IPS-18c (cell line): ENCODE measurements around the gene KLC4.
"Not testable (repeated sequence)": the region's sequence is repeated elsewhere in the genome, so short reads cannot be mapped to it uniquely, and the experiment has no call there.

Source experiments
- H3K4me3 ChIP-seq: 2 replicates; pipeline ENCODE4 v1.7.0; 2013; ENCODE audit warnings: low read depth, mild to moderate bottlenecking, low read length, moderate library complexity; ENCODE audit not compliant: insufficient read depth
- H3K9me3 ChIP-seq: one replicate; pipeline ENCODE4 v1.6.1; 2013; ENCODE audit warnings: mild to moderate bottlenecking, low read length, moderate library complexity; ENCODE audit not compliant: control insufficient read depth, insufficient read depth

Gene KLC4

DNA sequence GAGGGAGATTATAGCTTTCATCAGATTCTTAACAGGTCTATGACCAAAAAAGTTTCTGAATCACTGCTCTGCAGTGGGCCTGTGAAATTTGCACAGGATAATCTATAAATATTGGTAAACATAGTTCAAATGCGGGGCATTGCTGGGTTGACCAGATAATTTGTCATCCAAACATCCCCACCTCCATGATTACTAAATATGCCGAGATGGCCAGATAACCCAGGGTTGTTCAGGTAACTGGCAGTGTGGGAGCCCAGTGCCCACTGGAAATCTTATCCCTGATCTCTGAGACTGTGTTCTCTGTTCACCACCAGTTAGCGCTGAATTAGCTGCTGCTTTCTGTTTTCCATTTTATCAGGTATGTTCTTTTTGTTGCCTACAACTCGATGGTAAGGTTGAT lies 38.1 kb downstream of the KLC4 start:
- Histone ChIP-seq H3K4me3 (no peak overlapping the region), H3K9me3 (no peaks in the 10 kb centered on the region)

GRCh38 chr6:43101497-43101896 lies 42.1 kb downstream of the KLC4 start:
- no peak overlapping the region for H3K4me3 ChIP-seq
- no peaks in the 10 kb centered on the region for H3K9me3 ChIP-seq

DNA sequence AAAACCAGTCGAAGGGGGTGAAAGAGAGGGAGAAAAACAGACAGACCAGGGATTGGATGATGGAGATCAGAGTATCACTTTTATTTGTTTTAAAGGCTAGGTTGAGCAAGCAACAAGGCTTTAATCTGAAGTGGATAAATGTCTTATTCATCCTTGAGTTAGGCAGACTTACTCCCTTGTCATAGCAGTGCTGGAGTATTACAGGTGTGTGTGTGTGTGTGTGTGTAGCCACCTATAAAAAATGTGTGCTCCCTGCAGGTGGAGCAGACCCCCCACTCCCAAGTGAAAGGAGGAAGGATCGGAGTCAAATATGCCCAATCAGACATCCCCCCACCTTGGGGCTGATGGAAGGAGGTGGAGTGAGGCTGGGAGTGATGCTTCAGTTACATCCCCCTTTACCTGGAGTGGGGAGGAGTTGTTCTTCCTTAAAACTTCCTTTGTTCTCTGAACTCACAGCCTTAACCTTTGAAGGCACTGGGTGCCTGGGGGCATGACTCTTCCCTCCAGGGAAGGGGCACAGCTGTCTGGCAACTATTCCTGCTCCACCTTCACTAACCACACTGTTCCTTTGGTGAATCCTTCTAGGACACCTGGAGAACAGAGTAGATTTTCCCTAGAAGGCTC lies 43.9 kb downstream of the KLC4 start:
- no peaks in the 10 kb centered on the region for H3K9me3 ChIP-seq
- no peak overlapping the region for H3K4me3 ChIP-seq

GRCh38 chr6:43105538-43106222 lies 46.2 kb downstream of the KLC4 start:
- Histone ChIP-seq H3K4me3 (no peak overlapping the region), H3K9me3 (no peaks in the 10 kb centered on the region)

GRCh38 chr6:43107344-43108062 lies 48.1 kb downstream of the KLC4 start:
- Histone ChIP-seq H3K4me3 (no peak overlapping the region), H3K9me3 (no peaks in the 10 kb centered on the region)

GRCh38 chr6:43113431-43114260 lies 54.2 kb downstream of the KLC4 start:
- Histone ChIP-seq H3K9me3 (no peaks in the 10 kb centered on the region), H3K4me3 (no peak overlapping the region)

DNA sequence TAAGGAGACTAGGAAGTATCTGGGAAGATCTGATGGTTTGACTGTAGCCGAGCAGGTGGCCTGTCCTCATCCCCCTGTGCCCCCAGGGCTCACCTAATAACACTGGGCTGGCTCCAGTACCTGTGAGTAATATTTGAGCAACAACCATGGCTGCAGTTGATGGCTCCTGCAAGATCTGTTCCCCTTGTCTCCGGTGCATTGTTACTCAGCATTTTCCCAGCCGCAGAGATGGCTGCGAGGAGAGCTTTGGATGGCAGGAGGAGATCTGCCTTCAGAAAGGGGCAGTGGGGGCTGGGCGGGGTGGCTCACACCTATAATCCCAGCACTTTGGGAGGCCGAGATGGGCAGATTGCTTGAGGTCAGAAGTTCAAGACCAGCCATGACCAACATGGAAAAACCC lies 55.9 kb downstream of the KLC4 start:
- no peak overlapping the region for H3K4me3 ChIP-seq

DNA sequence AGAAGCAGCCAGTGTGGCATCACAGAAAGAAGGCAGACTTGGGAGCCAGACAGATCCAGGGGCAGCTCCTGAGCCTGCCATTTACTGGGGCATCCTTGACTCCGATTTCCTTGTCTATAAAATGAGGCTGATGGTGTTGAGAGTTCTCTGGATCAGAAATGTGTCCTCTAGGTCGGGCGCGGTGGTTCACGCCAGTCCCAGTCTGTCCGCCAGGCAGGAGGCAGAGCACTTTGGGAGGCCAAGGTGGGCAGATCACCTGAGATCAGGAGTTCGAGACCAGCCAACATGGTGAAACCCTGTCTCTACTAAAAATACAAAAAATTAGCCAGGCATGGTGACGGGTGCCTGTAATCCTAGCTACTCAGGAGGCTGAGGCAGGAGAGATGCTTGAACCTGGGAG lies 58.0 kb downstream of the KLC4 start:
- not testable (repeated sequence) for H3K9me3 ChIP-seq

More for the DNA sequence above, 55.9 kb downstream of the KLC4 start:
- H3K9me3 ChIP-seq = no peaks in the 10 kb centered on the region

DNA sequence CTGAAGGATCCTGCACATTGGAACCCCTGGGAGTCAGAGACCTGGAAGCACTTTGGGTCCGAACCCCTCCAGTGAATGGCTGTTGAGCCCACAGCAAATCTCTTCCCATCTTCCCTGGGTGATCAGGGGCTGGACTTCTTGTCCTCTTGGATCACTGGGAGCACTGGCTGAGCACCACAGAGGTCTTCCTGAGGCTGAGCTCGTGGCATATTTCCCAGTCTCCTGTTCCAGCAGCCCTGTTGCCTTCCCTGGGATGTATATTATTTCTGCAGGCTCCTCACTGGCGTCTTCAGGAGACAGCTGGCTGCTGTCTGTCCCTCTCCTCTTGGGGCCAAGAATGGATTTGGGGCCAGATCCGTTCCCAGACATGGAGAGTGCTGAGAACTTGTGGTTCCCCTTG lies 60.1 kb downstream of the KLC4 start:
- Histone ChIP-seq H3K9me3 (no peaks in the 10 kb centered on the region), H3K4me3 (no peak overlapping the region)

More for the DNA sequence above, 58.0 kb downstream of the KLC4 start:
- H3K4me3 ChIP-seq = not testable (repeated sequence)

DNA sequence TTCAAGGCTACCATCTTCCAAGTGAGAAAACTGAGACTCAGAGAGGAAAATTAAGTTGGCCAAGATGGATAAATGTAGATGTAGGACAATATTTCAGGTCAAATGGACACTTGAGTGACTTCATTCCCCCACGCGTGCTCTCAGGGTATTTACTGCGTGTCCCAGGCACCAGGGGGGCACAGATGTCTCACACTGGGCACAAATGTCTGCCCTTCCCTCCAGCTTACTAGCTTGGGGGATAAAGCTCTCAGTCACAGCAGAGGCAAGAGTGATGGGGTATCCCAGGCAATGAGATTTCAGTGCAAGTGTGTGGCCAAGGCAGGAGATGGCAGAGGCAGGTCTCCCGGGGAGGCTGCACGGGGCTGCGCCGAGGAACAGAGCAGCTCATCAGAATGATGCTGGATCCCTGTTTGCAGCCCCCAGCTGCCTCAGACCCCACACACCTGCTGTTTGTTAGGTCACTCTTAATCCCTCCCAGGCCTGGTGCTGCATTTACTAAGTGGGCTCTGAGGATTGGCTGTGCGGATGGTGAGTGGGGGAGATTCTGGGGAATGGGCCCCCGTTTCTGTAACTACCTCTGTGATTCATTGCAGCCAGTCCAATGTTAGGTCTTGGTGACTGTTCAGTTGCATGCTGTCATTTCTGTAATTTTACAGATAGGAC lies 60.8 kb downstream of the KLC4 start:
- no peak overlapping the region for H3K4me3 ChIP-seq
- H3K9me3 ChIP-seq = no peaks in the 10 kb centered on the region

GRCh38 chr6:43120944-43121913 lies 61.8 kb downstream of the KLC4 start:
- Histone ChIP-seq H3K9me3 (no peaks in the 10 kb centered on the region), H3K4me3 (no peak overlapping the region)

GRCh38 chr6:43122146-43122545 lies 62.7 kb downstream of the KLC4 start:
- H3K9me3 ChIP-seq = no peaks in the 10 kb centered on the region
- H3K4me3 ChIP-seq = no peak overlapping the region

GRCh38 chr6:43123461-43124314 lies 64.3 kb downstream of the KLC4 start:
- H3K4me3 ChIP-seq = no peak overlapping the region
- no peaks in the 10 kb centered on the region for H3K9me3 ChIP-seq

- Histone ChIP-seq H3K4me3 (no peak overlapping the region), H3K9me3 (no peaks in the 10 kb centered on the region)
Measured at GRCh38 chr6:43124481-43124880, 65.0 kb downstream of the KLC4 start.
